Measurements from ENCODE around the gene NAA25. TPM values are rescaled to one million over a fixed set of nuclear protein-coding genes. Genes with fewer than 3 reads are reported as not detected.

NAA25 gene
- total and polyA plus RNA-seq, 2 of the 4 experiments (the other 2 are of a cell fraction) = 10.3 to 25.5 TPM

DNA sequence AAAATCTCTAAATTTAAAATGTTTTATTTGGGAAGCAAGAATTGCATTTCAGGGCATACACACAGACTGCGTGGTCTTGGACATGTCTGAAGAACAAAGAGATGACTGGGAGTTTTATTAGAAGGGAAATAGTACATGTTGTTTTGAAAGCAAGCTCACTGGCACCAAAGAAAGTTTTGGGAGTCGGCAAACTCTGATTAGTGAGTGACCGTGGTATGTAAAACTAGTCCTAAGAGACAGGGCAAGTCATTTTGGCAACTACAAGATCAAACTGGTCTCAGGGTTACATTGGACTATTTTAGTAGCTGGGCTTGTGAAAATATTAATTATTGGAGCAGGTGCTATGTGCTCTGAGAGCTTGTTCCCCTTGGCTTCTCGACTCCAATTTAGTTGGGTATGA lies 110.6 kb downstream of the NAA25 start:
- peaks cover 3% of the 10 kb centered on the region; the same call in 1 of the 2 replicates for H3K4me1 ChIP-seq (ENCODE audit: control insufficient read depth, insufficient read depth, low read length)
- TF ChIP-seq SMC3 (IDR thresholded peaks at IDR 0.05; ENCODE audit: low read depth, low read length) (no peak), RAD21 (IDR thresholded peaks at IDR 0.05; ENCODE audit: low read length) (no peak), RCOR1 (IDR thresholded peaks at IDR 0.05; ENCODE audit: insufficient replicate concordance, low read length) (no peak), MAZ (IDR thresholded peaks at IDR 0.05; ENCODE audit: borderline replicate concordance, low read depth, low read length) (no peak), BHLHE40 (IDR thresholded peaks at IDR 0.05; ENCODE audit: low read depth, low read length) (no peak), FOS (IDR thresholded peaks at IDR 0.05; ENCODE audit: low read depth, low read length) (no peak), MXI1 (IDR thresholded peaks at IDR 0.05; ENCODE audit: borderline replicate concordance, low read depth, low read length) (no peak), POLR2A (IDR thresholded peaks at IDR 0.05; ENCODE audit: low read depth, low read length) (no peak), RFX5 (IDR thresholded peaks at IDR 0.05; ENCODE audit: low read depth, low read length) (no peak), CHD1 (IDR thresholded peaks at IDR 0.05; ENCODE audit: low read depth, low read length) (no peak), NFE2L2 (IDR thresholded peaks at IDR 0.05; ENCODE audit: low read depth, low read length) (no peak), USF2 (IDR thresholded peaks at IDR 0.05; ENCODE audit: low read depth, low read length) (no peak), CEBPB (IDR thresholded peaks at IDR 0.05; ENCODE audit: low read depth, low read length) (no peak), MAFK (IDR thresholded peaks at IDR 0.05; ENCODE audit: low read depth, low read length) (no peak)
- TF ChIP-seq, protein P1, sequence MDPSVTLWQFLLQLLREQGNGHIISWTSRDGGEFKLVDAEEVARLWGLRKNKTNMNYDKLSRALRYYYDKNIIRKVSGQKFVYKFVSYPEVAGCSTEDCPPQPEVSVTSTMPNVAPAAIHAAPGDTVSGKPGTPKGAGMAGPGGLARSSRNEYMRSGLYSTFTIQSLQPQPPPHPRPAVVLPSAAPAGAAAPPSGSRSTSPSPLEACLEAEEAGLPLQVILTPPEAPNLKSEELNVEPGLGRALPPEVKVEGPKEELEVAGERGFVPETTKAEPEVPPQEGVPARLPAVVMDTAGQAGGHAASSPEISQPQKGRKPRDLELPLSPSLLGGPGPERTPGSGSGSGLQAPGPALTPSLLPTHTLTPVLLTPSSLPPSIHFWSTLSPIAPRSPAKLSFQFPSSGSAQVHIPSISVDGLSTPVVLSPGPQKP (IDR thresholded peaks at IDR 0.05; ENCODE audit: borderline replicate concordance, low read depth, low read length) = no peak
- TF ChIP-seq, protein P2, sequence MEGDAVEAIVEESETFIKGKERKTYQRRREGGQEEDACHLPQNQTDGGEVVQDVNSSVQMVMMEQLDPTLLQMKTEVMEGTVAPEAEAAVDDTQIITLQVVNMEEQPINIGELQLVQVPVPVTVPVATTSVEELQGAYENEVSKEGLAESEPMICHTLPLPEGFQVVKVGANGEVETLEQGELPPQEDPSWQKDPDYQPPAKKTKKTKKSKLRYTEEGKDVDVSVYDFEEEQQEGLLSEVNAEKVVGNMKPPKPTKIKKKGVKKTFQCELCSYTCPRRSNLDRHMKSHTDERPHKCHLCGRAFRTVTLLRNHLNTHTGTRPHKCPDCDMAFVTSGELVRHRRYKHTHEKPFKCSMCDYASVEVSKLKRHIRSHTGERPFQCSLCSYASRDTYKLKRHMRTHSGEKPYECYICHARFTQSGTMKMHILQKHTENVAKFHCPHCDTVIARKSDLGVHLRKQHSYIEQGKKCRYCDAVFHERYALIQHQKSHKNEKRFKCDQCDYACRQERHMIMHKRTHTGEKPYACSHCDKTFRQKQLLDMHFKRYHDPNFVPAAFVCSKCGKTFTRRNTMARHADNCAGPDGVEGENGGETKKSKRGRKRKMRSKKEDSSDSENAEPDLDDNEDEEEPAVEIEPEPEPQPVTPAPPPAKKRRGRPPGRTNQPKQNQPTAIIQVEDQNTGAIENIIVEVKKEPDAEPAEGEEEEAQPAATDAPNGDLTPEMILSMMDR (conservative IDR thresholded peaks at IDR 0.05; ENCODE audit: low read depth, low read length) = no peak
- H3K23ac ChIP-seq (ENCODE audit: low read depth, low read length) = no peak overlapping the region
- H2AK9ac ChIP-seq (replicated peaks; ENCODE audit: low read depth, low read length, poor library complexity) = no peak overlapping the region
- no peak overlapping the region for H3K4me3 ChIP-seq (ENCODE audit: insufficient read depth, low read depth, low read length)
- H3K79me1 ChIP-seq (ENCODE audit: low read depth in 1 of 2, low read length in 2 of 2) = no peaks in the 10 kb centered on the region
- DNase-seq = no peak
- no peak overlapping the region for H2BK15ac ChIP-seq (ENCODE audit: low read depth, low read length)
- H3K9me3 ChIP-seq (ENCODE audit: control insufficient read depth, insufficient read depth, low read length) = no peaks in the 10 kb centered on the region
- no peak overlapping the region for H3K56ac ChIP-seq (ENCODE audit: extremely low read depth, insufficient read depth, low read length)
- no peak overlapping the region for H4K91ac ChIP-seq (ENCODE audit: insufficient read depth, low read depth, low read length)
- no peak overlapping the region for H2BK5ac ChIP-seq (ENCODE audit: low read depth, low read length, poor library complexity, severe bottlenecking)
- H2AFZ ChIP-seq (replicated peaks; ENCODE audit: low read length, poor library complexity) = no peak overlapping the region
- no peak overlapping the region for H2BK20ac ChIP-seq (ENCODE audit: low read depth, low read length)
- no peaks in the 10 kb centered on the region for H3K9me1 ChIP-seq (ENCODE audit: insufficient read depth, low read length)
- no peak overlapping the region for H3K27ac ChIP-seq (ENCODE audit: insufficient read depth, low read length)
- intact Hi-C loops (cut with micrococcal nuclease) (no loop called here), dilution Hi-C loops (cut with HindIII; ENCODE audit: low sequenced_read_pairs, unreplicated experiment) (no loop called here), in situ Hi-C loops (cut with MboI; ENCODE audit: low sequenced_read_pairs) (no loop called here)
- H2AK5ac ChIP-seq (ENCODE audit: low read depth, low read length) = no peak overlapping the region
- 100% methylated on average over 2 of the region's 4 CpGs; no CpG with 5 or more reads in 1 of the 2 experiments for WGBS, 2 experiments (ENCODE audit: extremely low coverage in 2 of 2, insufficient read length in 1 of 2)
- no peak overlapping the region for H4K8ac ChIP-seq (ENCODE audit: low read depth in 2 of 2, low read length in 2 of 2)
- ATAC-seq (ENCODE audit: low read depth) = no peak
- H4K5ac ChIP-seq (ENCODE audit: low read depth, low read length) = no peak overlapping the region
- H3K14ac ChIP-seq (replicated peaks; ENCODE audit: low read depth, low read length) = no peak overlapping the region
- CTCF ChIA-PET = no interaction called here
- no peaks in the 10 kb centered on the region for H3K36me3 ChIP-seq (ENCODE audit: control insufficient read depth, insufficient read depth, low read length)
- no peak overlapping the region for H3K9ac ChIP-seq (ENCODE audit: low read depth, low read length)
- no peaks in the 10 kb centered on the region for H4K20me1 ChIP-seq (ENCODE audit: insufficient read depth, low read length)
- no peak overlapping the region for H3K4ac ChIP-seq (ENCODE audit: low read depth, low read length)
- POLR2A ChIA-PET (ENCODE audit: unreplicated experiment) = no interaction called here
- no peak overlapping the region for H3K4me2 ChIP-seq (ENCODE audit: low read depth, low read length)
- no peak overlapping the region for H3K18ac ChIP-seq (ENCODE audit: low read depth, low read length)
- BruUV-seq (replicated peaks) = no TSS peak
- no peaks in the 10 kb centered on the region for H3K27me3 ChIP-seq (ENCODE audit: control insufficient read depth, insufficient read depth, low read length)
- H2BK120ac ChIP-seq (ENCODE audit: low read depth, low read length) = no peak overlapping the region

Measured in IMR-90 (cell line).